Activated T-helper 1 cell treated with anti-CD3 and anti-CD28 coated beads, Interleukin-12 subunit alpha, Interleukin-12 subunit beta, Interleukin-2, Interleukin-4 antibody, amounts not matched to agents 30 ng/mL and 10 ng/mL and 1 ng/mL, durations not matched to agents 14 hours and 24 hours and 36 hours (primary cell): ENCODE results near the gene TRIO. TPM values are rescaled to one million over a fixed set of nuclear protein-coding genes. Genes with fewer than 3 reads are reported as not detected.

Experiments
- DNase-seq: peaks from one replicate; pipeline ENCODE4 v3.0.0; 2021; ENCODE audit warnings: low spot score
- H3K27ac Mint-ChIP-seq: one replicate; pipeline ENCODE4 v1.8.0; 2021; ENCODE audit warnings: mild to moderate bottlenecking, mixed read lengths
- H3K27me3 Mint-ChIP-seq: one replicate; pipeline ENCODE4 v1.8.0; 2022; ENCODE audit warnings: mild to moderate bottlenecking, moderate library complexity, mixed read lengths; ENCODE audit not compliant: insufficient read depth
- H3K36me3 Mint-ChIP-seq: one replicate; pipeline ENCODE4 v1.8.0; 2021; ENCODE audit warnings: low read depth, mixed read lengths
- H3K4me1 Mint-ChIP-seq: one replicate; pipeline ENCODE4 v1.8.0; 2021; ENCODE audit warnings: low read depth, mixed read lengths
- H3K4me3 Mint-ChIP-seq: one replicate; pipeline ENCODE4 v1.8.0; 2021; ENCODE audit warnings: mild to moderate bottlenecking, moderate library complexity, mixed read lengths
- H3K9me3 Mint-ChIP-seq: one replicate; pipeline ENCODE4 v1.8.0; 2021; ENCODE audit warnings: mixed read lengths
- intact Hi-C: fragments of 100-400 bp; cut with micrococcal nuclease; formaldehyde crosslinking; loops from one replicate; pipeline ENCODE4 v1.15.1; 2024
- total RNA-seq: library from RNA; stranded (reverse); gene quantifications from 2 replicates; pipeline ENCODE4 v1.2.3, GENCODE V29; 2022

Gene TRIO
- total RNA-seq, 1 donor from 2014 or later: 11.4 TPM

GRCh38 chr5:14462681-14463080, 319.5 kb downstream of the TRIO start:
- Mint-ChIP-seq H3K27me3 (no peaks in the 10 kb centered on the region), H3K4me3 (no peak overlapping the region), H3K27ac (no peak overlapping the region), H3K36me3 (no peaks in the 10 kb centered on the region), H3K4me1 (no peaks in the 10 kb centered on the region), H3K9me3 (no peaks in the 10 kb centered on the region)
- intact Hi-C loops: no loop called here
- DNase-seq: no peak

GRCh38 chr5:14463629-14464028, 320.5 kb downstream of the TRIO start:
- no peaks in the 10 kb centered on the region for H3K9me3 Mint-ChIP-seq
- no peaks in the 10 kb centered on the region for H3K36me3 Mint-ChIP-seq
- no peak overlapping the region for H3K4me3 Mint-ChIP-seq
- H3K27me3 Mint-ChIP-seq: no peaks in the 10 kb centered on the region
- H3K27ac Mint-ChIP-seq: no peak overlapping the region
- no peak for DNase-seq
- intact Hi-C loops: no loop called here
- no peaks in the 10 kb centered on the region for H3K4me1 Mint-ChIP-seq

- H3K27me3 Mint-ChIP-seq: no peaks in the 10 kb centered on the region
- intact Hi-C loops: no loop called here
- DNase-seq: no peak
- no peak overlapping the region for H3K4me3 Mint-ChIP-seq
- no peaks in the 10 kb centered on the region for H3K4me1 Mint-ChIP-seq
- no peaks in the 10 kb centered on the region for H3K36me3 Mint-ChIP-seq
- H3K27ac Mint-ChIP-seq: no peak overlapping the region
- no peaks in the 10 kb centered on the region for H3K9me3 Mint-ChIP-seq
Measured at GRCh38 chr5:14464096-14464495, 321.0 kb downstream of the TRIO start.

GRCh38 chr5:14464671-14465070, 321.5 kb downstream of the TRIO start:
- no peak overlapping the region for H3K4me3 Mint-ChIP-seq
- no peaks in the 10 kb centered on the region for H3K36me3 Mint-ChIP-seq
- H3K9me3 Mint-ChIP-seq: no peaks in the 10 kb centered on the region
- no peaks in the 10 kb centered on the region for H3K27me3 Mint-ChIP-seq
- H3K27ac Mint-ChIP-seq: no peak overlapping the region
- no peaks in the 10 kb centered on the region for H3K4me1 Mint-ChIP-seq
- DNase-seq: no peak
- intact Hi-C loops: no loop called here

GRCh38 chr5:14465116-14465515, 322.0 kb downstream of the TRIO start:
- H3K9me3 Mint-ChIP-seq: no peaks in the 10 kb centered on the region
- no peaks in the 10 kb centered on the region for H3K4me1 Mint-ChIP-seq
- no peak for DNase-seq
- no peaks in the 10 kb centered on the region for H3K27me3 Mint-ChIP-seq
- intact Hi-C loops: no loop called here
- H3K27ac Mint-ChIP-seq: no peak overlapping the region
- no peaks in the 10 kb centered on the region for H3K36me3 Mint-ChIP-seq
- no peak overlapping the region for H3K4me3 Mint-ChIP-seq

- Mint-ChIP-seq H3K9me3 (no peaks in the 10 kb centered on the region), H3K36me3 (no peaks in the 10 kb centered on the region), H3K27me3 (peaks cover 2% of the 10 kb centered on the region), H3K4me3 (no peak overlapping the region), H3K27ac (no peak overlapping the region), H3K4me1 (no peaks in the 10 kb centered on the region)
- DNase-seq: no peak
- intact Hi-C loops: no loop called here
Measured at GRCh38 chr5:14465776-14466175, 322.6 kb downstream of the TRIO start.

- Mint-ChIP-seq H3K27ac (no peak overlapping the region), H3K36me3 (no peaks in the 10 kb centered on the region)
- intact Hi-C loops: no loop called here
Measured at GRCh38 chr5:14467251-14467650, 324.1 kb downstream of the TRIO start.

GRCh38 chr5:14467886-14468285, 324.7 kb downstream of the TRIO start:
- Mint-ChIP-seq H3K27ac (no peak overlapping the region), H3K4me1 (no peaks in the 10 kb centered on the region), H3K36me3 (no peaks in the 10 kb centered on the region), H3K27me3 (peaks cover 2% of the 10 kb centered on the region), H3K4me3 (no peak overlapping the region), H3K9me3 (no peaks in the 10 kb centered on the region)
- no peak for DNase-seq
- intact Hi-C loops: no loop called here

More at GRCh38 chr5:14467251-14467650, 324.1 kb downstream of the TRIO start:
- Mint-ChIP-seq H3K9me3 (no peaks in the 10 kb centered on the region), H3K27me3 (peaks cover 2% of the 10 kb centered on the region), H3K4me3 (no peak overlapping the region), H3K4me1 (no peaks in the 10 kb centered on the region)
- no peak for DNase-seq

GRCh38 chr5:14469551-14470377, 326.6 kb downstream of the TRIO start:
- H3K4me3 Mint-ChIP-seq: no peak overlapping the region
- H3K4me1 Mint-ChIP-seq: no peaks in the 10 kb centered on the region
- H3K36me3 Mint-ChIP-seq: no peaks in the 10 kb centered on the region
- DNase-seq: no peak
- H3K9me3 Mint-ChIP-seq: no peaks in the 10 kb centered on the region
- peaks cover 2% of the 10 kb centered on the region for H3K27me3 Mint-ChIP-seq
- no peak overlapping the region for H3K27ac Mint-ChIP-seq
- intact Hi-C loops: no loop called here

GRCh38 chr5:14471507-14471906, 328.4 kb downstream of the TRIO start:
- Mint-ChIP-seq H3K4me1 (no peaks in the 10 kb centered on the region), H3K27me3 (peaks cover 2% of the 10 kb centered on the region), H3K9me3 (no peaks in the 10 kb centered on the region), H3K36me3 (no peaks in the 10 kb centered on the region), H3K4me3 (no peak overlapping the region), H3K27ac (no peak overlapping the region)
- intact Hi-C loops: no loop called here
- no peak for DNase-seq

GRCh38 chr5:14472986-14473567, 329.9 kb downstream of the TRIO start:
- H3K27ac Mint-ChIP-seq: no peak overlapping the region
- H3K36me3 Mint-ChIP-seq: no peaks in the 10 kb centered on the region
- peaks cover 2% of the 10 kb centered on the region for H3K27me3 Mint-ChIP-seq
- no peak for DNase-seq
- intact Hi-C loops: no loop called here
- no peaks in the 10 kb centered on the region for H3K9me3 Mint-ChIP-seq
- H3K4me1 Mint-ChIP-seq: no peaks in the 10 kb centered on the region
- no peak overlapping the region for H3K4me3 Mint-ChIP-seq

GRCh38 chr5:14475045-14475444, 331.9 kb downstream of the TRIO start:
- no peak for DNase-seq
- Mint-ChIP-seq H3K9me3 (no peaks in the 10 kb centered on the region), H3K27ac (no peak overlapping the region), H3K27me3 (peaks cover 4% of the 10 kb centered on the region), H3K36me3 (no peaks in the 10 kb centered on the region), H3K4me3 (no peak overlapping the region), H3K4me1 (peaks cover 6% of the 10 kb centered on the region)
- intact Hi-C loops: no loop called here

GRCh38 chr5:14476786-14477435, 333.8 kb downstream of the TRIO start:
- peaks cover 2% of the 10 kb centered on the region for H3K27me3 Mint-ChIP-seq
- H3K4me1 Mint-ChIP-seq: peaks cover 6% of the 10 kb centered on the region
- H3K36me3 Mint-ChIP-seq: no peaks in the 10 kb centered on the region
- H3K9me3 Mint-ChIP-seq: no peaks in the 10 kb centered on the region
- H3K4me3 Mint-ChIP-seq: no peak overlapping the region
- no peak overlapping the region for H3K27ac Mint-ChIP-seq
- DNase-seq: no peak
- intact Hi-C loops: no loop called here
